ENCODE measurements around the gene LDHAL6B. TPM values are rescaled to one million over a fixed set of nuclear protein-coding genes. Genes with fewer than 3 reads are reported as not detected.

Gene LDHAL6B
- total RNA-seq, 1 experiment from 2014 or later, result not detected

- no peak overlapping the region for H3K9ac ChIP-seq (ENCODE audit: low read length)
Measured at GRCh38 chr15:59199626-59200465, 6.8 kb upstream of the LDHAL6B start.

GRCh38 chr15:59200560-59200959 lies 6.1 kb upstream of the LDHAL6B start:
- H3K4me2 ChIP-seq (ENCODE audit: low read depth, low read length, poor library complexity, severe bottlenecking), result no peak overlapping the region
- H3K27me3 ChIP-seq (ENCODE audit: low read length), result no peaks in the 10 kb centered on the region
- H3K27ac ChIP-seq (ENCODE audit: low read length), result no peak overlapping the region
- H3K9me3 ChIP-seq (ENCODE audit: low read length), result no peaks in the 10 kb centered on the region
- no peaks in the 10 kb centered on the region for H3K4me1 ChIP-seq (ENCODE audit: low read length)
- no peaks in the 10 kb centered on the region for H4K20me1 ChIP-seq (ENCODE audit: insufficient read depth, low read depth, low read length)
- DNase-seq, result no peak
- no peak overlapping the region for H3K9ac ChIP-seq (ENCODE audit: low read length)
- no peaks in the 10 kb centered on the region for H3K36me3 ChIP-seq (ENCODE audit: insufficient read depth, low read length)
- H2AFZ ChIP-seq (ENCODE audit: low read length), result no peak overlapping the region
- H3K4me3 ChIP-seq (ENCODE audit: low read length), result no peak overlapping the region
- no peaks in the 10 kb centered on the region for H3K79me2 ChIP-seq (ENCODE audit: low read length)
- H3K9me2 ChIP-seq (replicated peaks; ENCODE audit: insufficient read depth, low read length), result no peaks in the 10 kb centered on the region

More at GRCh38 chr15:59199626-59200465, 6.8 kb upstream of the LDHAL6B start:
- Histone ChIP-seq H3K4me1 (ENCODE audit: low read length) (no peaks in the 10 kb centered on the region), H3K9me2 (replicated peaks; ENCODE audit: insufficient read depth, low read length) (no peaks in the 10 kb centered on the region), H3K9me3 (ENCODE audit: low read length) (no peaks in the 10 kb centered on the region), H3K79me2 (ENCODE audit: low read length) (no peaks in the 10 kb centered on the region), H3K27ac (ENCODE audit: low read length) (no peak overlapping the region), H3K36me3 (ENCODE audit: insufficient read depth, low read length) (no peaks in the 10 kb centered on the region), H3K4me3 (ENCODE audit: low read length) (no peak overlapping the region), H4K20me1 (ENCODE audit: insufficient read depth, low read depth, low read length) (no peaks in the 10 kb centered on the region), H2AFZ (ENCODE audit: low read length) (no peak overlapping the region), H3K4me2 (ENCODE audit: low read depth, low read length, poor library complexity, severe bottlenecking) (no peak overlapping the region), H3K27me3 (ENCODE audit: low read length) (no peaks in the 10 kb centered on the region)
- no peak for DNase-seq

- H3K27me3 ChIP-seq (ENCODE audit: low read length), result no peaks in the 10 kb centered on the region
- no peak for DNase-seq
- no peak overlapping the region for H3K27ac ChIP-seq (ENCODE audit: low read length)
- H3K4me1 ChIP-seq (ENCODE audit: low read length), result no peaks in the 10 kb centered on the region
- H3K9ac ChIP-seq (ENCODE audit: low read length), result no peak overlapping the region
- H3K36me3 ChIP-seq (ENCODE audit: insufficient read depth, low read length), result no peaks in the 10 kb centered on the region
- no peak overlapping the region for H3K4me2 ChIP-seq (ENCODE audit: low read depth, low read length, poor library complexity, severe bottlenecking)
- no peaks in the 10 kb centered on the region for H4K20me1 ChIP-seq (ENCODE audit: insufficient read depth, low read depth, low read length)
- H3K9me2 ChIP-seq (replicated peaks; ENCODE audit: insufficient read depth, low read length), result no peaks in the 10 kb centered on the region
- H3K9me3 ChIP-seq (ENCODE audit: low read length), result no peaks in the 10 kb centered on the region
- H2AFZ ChIP-seq (ENCODE audit: low read length), result no peak overlapping the region
- H3K79me2 ChIP-seq (ENCODE audit: low read length), result no peaks in the 10 kb centered on the region
- H3K4me3 ChIP-seq (ENCODE audit: low read length), result no peak overlapping the region
Measured at GRCh38 chr15:59203008-59203407, 3.6 kb upstream of the LDHAL6B start.

GRCh38 chr15:59203657-59204056 lies 3.0 kb upstream of the LDHAL6B start:
- H3K9me3 ChIP-seq (ENCODE audit: low read length), result no peaks in the 10 kb centered on the region
- no peak overlapping the region for H3K27ac ChIP-seq (ENCODE audit: low read length)
- no peak overlapping the region for H3K4me2 ChIP-seq (ENCODE audit: low read depth, low read length, poor library complexity, severe bottlenecking)
- no peaks in the 10 kb centered on the region for H3K4me1 ChIP-seq (ENCODE audit: low read length)
- H2AFZ ChIP-seq (ENCODE audit: low read length), result no peak overlapping the region
- H3K9me2 ChIP-seq (replicated peaks; ENCODE audit: insufficient read depth, low read length), result no peaks in the 10 kb centered on the region
- no peaks in the 10 kb centered on the region for H4K20me1 ChIP-seq (ENCODE audit: insufficient read depth, low read depth, low read length)
- H3K9ac ChIP-seq (ENCODE audit: low read length), result no peak overlapping the region
- no peak overlapping the region for H3K4me3 ChIP-seq (ENCODE audit: low read length)
- H3K27me3 ChIP-seq (ENCODE audit: low read length), result no peaks in the 10 kb centered on the region
- DNase-seq, result no peak
- H3K79me2 ChIP-seq (ENCODE audit: low read length), result no peaks in the 10 kb centered on the region
- H3K36me3 ChIP-seq (ENCODE audit: insufficient read depth, low read length), result no peaks in the 10 kb centered on the region

GRCh38 chr15:59205839-59206622 lies 612 bp upstream of the LDHAL6B start:
- Histone ChIP-seq H3K4me3 (ENCODE audit: low read length) (no peak overlapping the region), H3K27me3 (ENCODE audit: low read length) (no peaks in the 10 kb centered on the region), H2AFZ (ENCODE audit: low read length) (no peak overlapping the region), H3K9me2 (replicated peaks; ENCODE audit: insufficient read depth, low read length) (no peaks in the 10 kb centered on the region), H3K4me2 (ENCODE audit: low read depth, low read length, poor library complexity, severe bottlenecking) (no peak overlapping the region), H3K9me3 (ENCODE audit: low read length) (no peaks in the 10 kb centered on the region), H3K79me2 (ENCODE audit: low read length) (no peaks in the 10 kb centered on the region), H3K9ac (ENCODE audit: low read length) (no peak overlapping the region), H3K36me3 (ENCODE audit: insufficient read depth, low read length) (no peaks in the 10 kb centered on the region), H3K4me1 (ENCODE audit: low read length) (no peaks in the 10 kb centered on the region), H3K27ac (ENCODE audit: low read length) (no peak overlapping the region), H4K20me1 (ENCODE audit: insufficient read depth, low read depth, low read length) (no peaks in the 10 kb centered on the region)
- no peak for DNase-seq

- no peaks in the 10 kb centered on the region for H3K36me3 ChIP-seq (ENCODE audit: insufficient read depth, low read length)
- no peak overlapping the region for H3K27ac ChIP-seq (ENCODE audit: low read length)
Measured at GRCh38 chr15:59208613-59209249, 2.1 kb downstream of the LDHAL6B start.

GRCh38 chr15:59210186-59210585 lies 3.5 kb downstream of the LDHAL6B start:
- no peaks in the 10 kb centered on the region for H3K9me2 ChIP-seq (replicated peaks; ENCODE audit: insufficient read depth, low read length)
- no peaks in the 10 kb centered on the region for H3K36me3 ChIP-seq (ENCODE audit: insufficient read depth, low read length)
- H3K27me3 ChIP-seq (ENCODE audit: low read length), result no peaks in the 10 kb centered on the region
- no peak overlapping the region for H3K27ac ChIP-seq (ENCODE audit: low read length)
- no peak overlapping the region for H2AFZ ChIP-seq (ENCODE audit: low read length)
- no peaks in the 10 kb centered on the region for H3K9me3 ChIP-seq (ENCODE audit: low read length)
- DNase-seq, result no peak
- H3K4me2 ChIP-seq (ENCODE audit: low read depth, low read length, poor library complexity, severe bottlenecking), result no peak overlapping the region
- H3K79me2 ChIP-seq (ENCODE audit: low read length), result no peaks in the 10 kb centered on the region
- no peak overlapping the region for H3K9ac ChIP-seq (ENCODE audit: low read length)
- no peaks in the 10 kb centered on the region for H3K4me1 ChIP-seq (ENCODE audit: low read length)
- H4K20me1 ChIP-seq (ENCODE audit: insufficient read depth, low read depth, low read length), result no peaks in the 10 kb centered on the region
- H3K4me3 ChIP-seq (ENCODE audit: low read length), result no peak overlapping the region

More at GRCh38 chr15:59208613-59209249, 2.1 kb downstream of the LDHAL6B start:
- DNase-seq, result no peak
- Histone ChIP-seq H3K79me2 (ENCODE audit: low read length) (no peaks in the 10 kb centered on the region), H3K4me1 (ENCODE audit: low read length) (no peaks in the 10 kb centered on the region), H2AFZ (ENCODE audit: low read length) (no peak overlapping the region), H3K9ac (ENCODE audit: low read length) (no peak overlapping the region), H4K20me1 (ENCODE audit: insufficient read depth, low read depth, low read length) (no peaks in the 10 kb centered on the region), H3K4me3 (ENCODE audit: low read length) (no peak overlapping the region), H3K4me2 (ENCODE audit: low read depth, low read length, poor library complexity, severe bottlenecking) (no peak overlapping the region), H3K9me3 (ENCODE audit: low read length) (no peaks in the 10 kb centered on the region), H3K9me2 (replicated peaks; ENCODE audit: insufficient read depth, low read length) (no peaks in the 10 kb centered on the region), H3K27me3 (ENCODE audit: low read length) (no peaks in the 10 kb centered on the region)

- Histone ChIP-seq H3K79me2 (ENCODE audit: low read length) (no peaks in the 10 kb centered on the region), H4K20me1 (ENCODE audit: insufficient read depth, low read depth, low read length) (no peaks in the 10 kb centered on the region), H3K4me2 (ENCODE audit: low read depth, low read length, poor library complexity, severe bottlenecking) (no peak overlapping the region), H3K36me3 (ENCODE audit: insufficient read depth, low read length) (no peaks in the 10 kb centered on the region), H3K27ac (ENCODE audit: low read length) (no peak overlapping the region), H3K4me3 (ENCODE audit: low read length) (no peak overlapping the region), H3K9ac (ENCODE audit: low read length) (no peak overlapping the region), H3K9me3 (ENCODE audit: low read length) (no peaks in the 10 kb centered on the region), H2AFZ (ENCODE audit: low read length) (no peak overlapping the region), H3K27me3 (ENCODE audit: low read length) (no peaks in the 10 kb centered on the region), H3K9me2 (replicated peaks; ENCODE audit: insufficient read depth, low read length) (no peaks in the 10 kb centered on the region), H3K4me1 (ENCODE audit: low read length) (no peaks in the 10 kb centered on the region)
- DNase-seq, result no peak
Measured at GRCh38 chr15:59216911-59217310, 10.3 kb downstream of the LDHAL6B start.
